Endodermal cell (in vitro differentiated cells): Measurements from ENCODE around the gene FGF14. TPM values are rescaled to one million over a fixed set of nuclear protein-coding genes. Genes with fewer than 3 reads are reported as not detected.

Experiments
- DNase-seq: peaks from one replicate; pipeline ENCODE4 v3.0.0-alpha.2; 2017
- H3K27ac ChIP-seq: 2 replicates; pipeline ENCODE4 v1.5.1; 2013; ENCODE audit warnings: mild to moderate bottlenecking, low read depth, low read length, moderate library complexity
- H3K27me3 ChIP-seq: 2 replicates; pipeline ENCODE4 v1.6.1; 2013; ENCODE audit warnings: mild to moderate bottlenecking, low read length, moderate library complexity; ENCODE audit not compliant: insufficient read depth, control insufficient read depth, poor library complexity, severe bottlenecking
- H3K36me3 ChIP-seq: 2 replicates; pipeline ENCODE4 v1.7.0; 2013; ENCODE audit warnings: mild to moderate bottlenecking, low read length, moderate library complexity; ENCODE audit not compliant: control insufficient read depth, insufficient read depth
- H3K4me1 ChIP-seq: one replicate; pipeline ENCODE4 v1.7.0; 2013; ENCODE audit warnings: low read length; ENCODE audit not compliant: control insufficient read depth, insufficient read depth
- H3K4me3 ChIP-seq: 2 replicates; pipeline ENCODE4 v1.5.1; 2013; ENCODE audit warnings: mild to moderate bottlenecking, low read length, moderate library complexity
- H3K9ac ChIP-seq: 2 replicates; pipeline ENCODE4 v1.6.1; 2013; ENCODE audit warnings: mild to moderate bottlenecking, low read length, moderate library complexity; ENCODE audit not compliant: poor library complexity, severe bottlenecking; ENCODE audit errors: extremely low read depth
- H3K9me3 ChIP-seq: 2 replicates; pipeline ENCODE4 v1.6.1; 2013; ENCODE audit warnings: mild to moderate bottlenecking, low read length, moderate library complexity; ENCODE audit not compliant: control insufficient read depth
- H3K27ac Mint-ChIP-seq: 2 replicates; pipeline ENCODE4 v1.8.0; 2020; ENCODE audit warnings: mixed read lengths
- H3K27me3 Mint-ChIP-seq: 2 replicates; pipeline ENCODE4 v1.8.0; 2021; ENCODE audit warnings: mild to moderate bottlenecking, mixed read lengths; ENCODE audit not compliant: insufficient read depth
- H3K36me3 Mint-ChIP-seq: 2 replicates; pipeline ENCODE4 v1.8.0; 2020; ENCODE audit warnings: low read depth, mixed read lengths
- H3K4me1 Mint-ChIP-seq: 2 replicates; pipeline ENCODE4 v1.8.0; 2020; ENCODE audit warnings: mixed read lengths
- H3K4me3 Mint-ChIP-seq: 2 replicates; pipeline ENCODE4 v1.8.0; 2020; ENCODE audit warnings: mild to moderate bottlenecking, moderate library complexity, mixed read lengths
- H3K9me3 Mint-ChIP-seq: 2 replicates; pipeline ENCODE4 v1.8.0; 2020; ENCODE audit warnings: mild to moderate bottlenecking, mixed read lengths
- WGBS, 2 experiments: methylation state at CpG; one replicate each; pipeline versions ENCODE4 v1.1.5 to v1.1.7; 2013; ENCODE audit warnings: missing lambda C conversion rate in 2 of 2, mixed read lengths in 1 of 2; ENCODE audit not compliant: insufficient coverage in 1 of 2, insufficient read length in 1 of 2; 5-methylcytosine and 5-hydroxymethylcytosine counted together
- total RNA-seq, 2 donors: library from RNA; stranded (reverse); fragmentation: NEBNext Ultra II Directional in 1 of 2; extraction: Animal tissue kit (Norgen Biotek cat#: 25700) in 1 of 2; gene quantifications; 2 replicates in 1 of 2; 3 replicates in 1 of 2; pipeline ENCODE4 v1.2.1, GENCODE V29; 2021
- TF ChIP-seq, protein P1 (sequence below): fragments of 200-600 bp; sonication (generic); conservative IDR thresholded peaks from 2 replicates; pipeline ENCODE4 v1.5.0; 2021; ENCODE audit warnings: antibody characterized with exemption, mild to moderate bottlenecking

The FGF14 gene
- total RNA-seq, 2 donors from 2014 or later: 0.15 to 0.26 TPM

DNA sequence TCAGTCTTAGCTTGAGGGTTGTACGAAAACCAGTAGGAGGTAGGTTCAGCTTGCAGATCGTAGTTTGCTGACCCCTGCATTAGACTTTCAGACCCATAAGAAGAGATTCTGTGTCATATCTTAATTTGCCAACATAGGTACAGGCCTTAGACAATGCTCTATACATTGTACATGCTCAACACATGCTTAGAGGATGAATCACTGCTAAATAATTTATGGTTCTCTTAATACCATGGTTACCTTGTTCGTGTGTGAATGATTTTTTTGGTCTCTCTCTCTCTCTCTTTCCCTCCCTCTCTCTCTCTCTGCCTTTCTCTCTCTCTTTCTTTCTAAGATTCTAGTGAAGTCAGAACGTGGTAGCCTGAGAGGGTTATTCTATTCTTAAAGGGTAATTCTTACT lies 112.2 kb downstream of the FGF14 start:
- Mint-ChIP-seq H3K9me3 (no peaks in the 10 kb centered on the region), H3K27ac (no peak overlapping the region), H3K4me3 (no peak overlapping the region), H3K4me1 (peaks cover 3% of the 10 kb centered on the region), H3K36me3 (no peaks in the 10 kb centered on the region), H3K27me3 (no peaks in the 10 kb centered on the region)
- Histone ChIP-seq H3K27me3 (no peaks in the 10 kb centered on the region), H3K9ac (no peak overlapping the region), H3K27ac (no peak overlapping the region), H3K4me3 (no peak overlapping the region), H3K9me3 (no peaks in the 10 kb centered on the region), H3K4me1 (peaks cover 5% of the 10 kb centered on the region), H3K36me3 (no peaks in the 10 kb centered on the region)
- TF ChIP-seq, protein P1, sequence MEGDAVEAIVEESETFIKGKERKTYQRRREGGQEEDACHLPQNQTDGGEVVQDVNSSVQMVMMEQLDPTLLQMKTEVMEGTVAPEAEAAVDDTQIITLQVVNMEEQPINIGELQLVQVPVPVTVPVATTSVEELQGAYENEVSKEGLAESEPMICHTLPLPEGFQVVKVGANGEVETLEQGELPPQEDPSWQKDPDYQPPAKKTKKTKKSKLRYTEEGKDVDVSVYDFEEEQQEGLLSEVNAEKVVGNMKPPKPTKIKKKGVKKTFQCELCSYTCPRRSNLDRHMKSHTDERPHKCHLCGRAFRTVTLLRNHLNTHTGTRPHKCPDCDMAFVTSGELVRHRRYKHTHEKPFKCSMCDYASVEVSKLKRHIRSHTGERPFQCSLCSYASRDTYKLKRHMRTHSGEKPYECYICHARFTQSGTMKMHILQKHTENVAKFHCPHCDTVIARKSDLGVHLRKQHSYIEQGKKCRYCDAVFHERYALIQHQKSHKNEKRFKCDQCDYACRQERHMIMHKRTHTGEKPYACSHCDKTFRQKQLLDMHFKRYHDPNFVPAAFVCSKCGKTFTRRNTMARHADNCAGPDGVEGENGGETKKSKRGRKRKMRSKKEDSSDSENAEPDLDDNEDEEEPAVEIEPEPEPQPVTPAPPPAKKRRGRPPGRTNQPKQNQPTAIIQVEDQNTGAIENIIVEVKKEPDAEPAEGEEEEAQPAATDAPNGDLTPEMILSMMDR: no peak
- WGBS, 2 experiments: 88 to 100% methylated on average over 2 to 4 of the region's 4 CpGs
- DNase-seq: no peak

DNA sequence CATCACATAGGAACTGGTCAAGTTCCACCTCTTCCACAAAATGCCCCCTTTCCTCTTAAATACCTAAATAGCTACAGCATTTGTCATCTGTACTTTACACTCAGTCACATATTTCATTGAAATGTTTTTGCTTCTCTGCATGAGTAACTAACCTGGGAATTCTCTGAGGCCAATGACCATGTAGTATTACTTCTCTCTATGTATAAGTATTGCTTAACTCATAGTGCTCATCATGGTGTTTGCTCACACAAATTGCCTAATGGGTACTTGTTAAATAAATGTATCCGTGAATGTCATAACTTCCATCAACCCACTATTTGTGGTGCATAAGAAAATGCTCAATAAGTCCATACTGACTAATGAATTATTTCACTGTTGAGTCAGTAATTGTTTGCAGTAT lies 115.5 kb downstream of the FGF14 start:
- H3K9ac ChIP-seq: no peak overlapping the region
- no peaks in the 10 kb centered on the region for H3K36me3 ChIP-seq
- DNase-seq: no peak
- H3K27ac Mint-ChIP-seq: no peak overlapping the region
- no peaks in the 10 kb centered on the region for H3K36me3 Mint-ChIP-seq
- 100% methylated on average over 1 of the region's 1 CpG for WGBS, 2 experiments
- H3K4me3 ChIP-seq: no peak overlapping the region
- H3K9me3 Mint-ChIP-seq: no peaks in the 10 kb centered on the region
- no peak overlapping the region for H3K27ac ChIP-seq
- H3K9me3 ChIP-seq: no peaks in the 10 kb centered on the region
- H3K27me3 Mint-ChIP-seq: no peaks in the 10 kb centered on the region
- peaks cover 5% of the 10 kb centered on the region for H3K4me1 ChIP-seq
- TF ChIP-seq, protein P1: no peak
- H3K4me1 Mint-ChIP-seq: peaks cover 3% of the 10 kb centered on the region
- no peaks in the 10 kb centered on the region for H3K27me3 ChIP-seq
- H3K4me3 Mint-ChIP-seq: no peak overlapping the region

DNA sequence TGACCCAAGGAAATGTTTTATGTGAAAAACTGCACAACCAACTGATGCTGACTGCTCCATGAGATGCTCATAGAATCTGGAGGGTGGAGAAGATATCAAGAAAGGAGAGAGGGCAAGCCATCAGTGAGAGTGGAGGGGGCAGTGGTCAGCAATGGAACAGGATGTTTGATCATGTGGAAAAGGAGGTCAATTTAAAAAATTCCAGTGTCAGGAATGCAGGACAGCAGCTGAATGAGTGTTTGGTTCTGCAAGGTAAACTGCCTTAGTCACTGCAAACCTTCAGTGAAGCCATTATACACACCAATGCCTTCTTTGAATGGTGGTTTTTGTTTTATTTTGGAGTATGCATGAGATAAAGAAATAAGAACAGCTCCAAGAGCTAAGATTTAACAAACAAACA lies 121.5 kb downstream of the FGF14 start:
- H3K27ac Mint-ChIP-seq: no peak overlapping the region
- Histone ChIP-seq H3K4me3 (no peak overlapping the region), H3K9ac (no peak overlapping the region), H3K27me3 (no peaks in the 10 kb centered on the region), H3K36me3 (no peaks in the 10 kb centered on the region), H3K4me1 (no peaks in the 10 kb centered on the region), H3K27ac (no peak overlapping the region), H3K9me3 (no peaks in the 10 kb centered on the region)
- H3K27me3 Mint-ChIP-seq: no peaks in the 10 kb centered on the region
- H3K9me3 Mint-ChIP-seq: no peaks in the 10 kb centered on the region
- H3K4me1 Mint-ChIP-seq: no peaks in the 10 kb centered on the region
- TF ChIP-seq, protein P1: no peak
- H3K4me3 Mint-ChIP-seq: no peak overlapping the region
- no peaks in the 10 kb centered on the region for H3K36me3 Mint-ChIP-seq
- DNase-seq: no peak
